CD8-positive, alpha-beta memory T cell (primary cell): ENCODE results near the gene NPHS1. TPM values are rescaled to one million over a fixed set of nuclear protein-coding genes. Genes with fewer than 3 reads are reported as not detected.
A peak's percentile ranks its signal among the peaks of the same experiment; 100 is the strongest.
"Not testable (repeated sequence)": the region's sequence is repeated elsewhere in the genome, so short reads cannot be mapped to it uniquely, and the experiment has no call there.

Source experiments
- CTCF ChIA-PET: fragments of 350-600 bp; sonication (Branson Sonifier 250); formaldehyde crosslinking; loops from one replicate; lab custom pipeline; 2021; ENCODE audit warnings: antibody characterized with exemption; lab: Charles Lee
- POLR2A ChIA-PET: fragments of 350-600 bp; sonication (Branson Sonifier 250); formaldehyde crosslinking; loops from one replicate; lab custom pipeline; 2021; ENCODE audit warnings: antibody characterized with exemption; lab: Charles Lee
- DNase-seq, 5 donors: peaks; one replicate each; pipeline versions ENCODE4 v3.0.0 to v3.0.0-alpha.2; 2020 to 2022; ENCODE audit warnings: mixed read lengths in 1 of 5
- H3K27ac ChIP-seq: one replicate; pipeline ENCODE4 v1.7.0; 2013; ENCODE audit warnings: low read depth, mild to moderate bottlenecking, low read length, moderate library complexity
- H3K27me3 ChIP-seq: 2 replicates; pipeline ENCODE4 v1.7.0; 2013; ENCODE audit warnings: low read length, mild to moderate bottlenecking; ENCODE audit not compliant: insufficient read depth, poor library complexity, severe bottlenecking
- H3K36me3 ChIP-seq: 2 replicates; pipeline ENCODE4 v1.7.0; 2013; ENCODE audit warnings: mild to moderate bottlenecking, low read length, moderate library complexity; ENCODE audit not compliant: insufficient read depth
- H3K4me1 ChIP-seq: 2 replicates; pipeline ENCODE4 v1.7.0; 2013; ENCODE audit warnings: mild to moderate bottlenecking, low read length, moderate library complexity; ENCODE audit not compliant: insufficient read depth
- H3K4me3 ChIP-seq: 2 replicates; pipeline ENCODE4 v1.7.0; 2013; ENCODE audit warnings: mild to moderate bottlenecking, low read length
- H3K9me3 ChIP-seq: 2 replicates; pipeline ENCODE4 v1.7.0; 2013; ENCODE audit warnings: mild to moderate bottlenecking, low read length
- H3K27ac Mint-ChIP-seq, 8 donors: one replicate each; pipeline ENCODE4 v1.8.0; 2020 to 2021; ENCODE audit warnings: mixed read lengths in 8 of 8, mild to moderate bottlenecking in 6 of 8, inconsistent platforms in 3 of 8, moderate library complexity in 3 of 8
- H3K27me3 Mint-ChIP-seq, 2 donors: one replicate each; pipeline ENCODE4 v1.8.0; 2020 to 2021; ENCODE audit warnings: mixed read lengths in 2 of 2, mild to moderate bottlenecking in 1 of 2, moderate library complexity in 1 of 2
- H3K36me3 Mint-ChIP-seq, 3 donors: one replicate each; pipeline ENCODE4 v1.8.0; 2020 to 2021; ENCODE audit warnings: mixed read lengths in 3 of 3, inconsistent platforms in 1 of 3, mild to moderate bottlenecking in 1 of 3
- H3K4me1 Mint-ChIP-seq, 3 donors: one replicate each; pipeline ENCODE4 v1.8.0; 2020 to 2021; ENCODE audit warnings: mixed read lengths in 3 of 3, inconsistent platforms in 1 of 3, mild to moderate bottlenecking in 1 of 3
- H3K4me3 Mint-ChIP-seq, 7 donors: one replicate each; pipeline ENCODE4 v1.8.0; 2020 to 2021; ENCODE audit warnings: mixed read lengths in 7 of 7, mild to moderate bottlenecking in 6 of 7, moderate library complexity in 4 of 7, inconsistent platforms in 2 of 7
- H3K9me3 Mint-ChIP-seq, 5 donors: one replicate each; pipeline ENCODE4 v1.8.0; 2020 to 2022; ENCODE audit warnings: mixed read lengths in 5 of 5, mild to moderate bottlenecking in 3 of 5, moderate library complexity in 2 of 5, inconsistent platforms in 1 of 5
- polyA plus RNA-seq: library from polyadenylated mRNA; unstranded; fragments of 300-500 nt; fragmentation: Illumina TruSeq; gene quantifications from one replicate; pipeline ENCODE4 v1.2.3, GENCODE V29; 2021
- total RNA-seq, 2 experiments: library from RNA; stranded (reverse); gene quantifications; one replicate each; pipeline ENCODE4 v1.2.3, GENCODE V29; 2021

The NPHS1 gene
- total and polyA plus RNA-seq, 3 experiments from 2014 or later, result not detected

DNA sequence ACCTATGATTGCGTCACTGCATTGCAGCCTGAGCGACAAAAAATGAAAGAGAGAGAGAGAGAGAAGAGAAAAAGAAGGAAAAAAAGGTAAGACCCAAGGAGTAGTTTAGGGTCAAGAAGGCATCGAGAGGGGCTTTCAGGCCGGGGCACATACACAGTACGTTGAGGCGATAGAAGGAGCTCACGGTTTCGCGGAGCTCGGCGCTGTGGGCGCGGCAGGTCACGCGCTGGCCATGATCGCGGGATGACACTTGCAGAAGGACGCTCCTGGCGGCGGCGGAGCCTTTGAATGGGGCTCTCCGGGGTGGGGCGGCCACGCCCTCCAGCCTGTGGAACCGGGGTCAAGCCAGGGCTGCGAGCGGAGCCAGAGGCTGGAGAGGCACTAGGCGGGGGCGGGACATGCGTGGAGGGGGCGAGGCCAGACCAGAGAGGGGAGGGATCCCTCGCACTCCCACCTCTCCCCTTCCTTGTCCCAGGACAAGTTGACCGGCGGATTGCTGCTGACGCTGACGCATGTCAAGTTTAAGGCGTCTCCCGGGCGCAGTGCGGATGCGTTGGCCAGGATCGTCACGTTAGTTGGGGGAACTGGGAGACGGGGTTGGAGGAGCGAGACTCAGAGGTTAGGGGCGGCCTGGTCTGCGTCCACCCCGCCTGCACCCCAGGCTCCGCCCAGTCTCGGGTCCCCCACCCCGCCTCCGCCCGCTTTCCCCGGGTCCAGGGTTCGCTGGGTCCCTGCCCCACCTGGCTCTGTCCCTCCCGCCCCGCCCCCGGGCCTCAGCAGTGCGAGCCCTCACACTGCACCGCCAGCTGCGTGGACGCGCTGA is 6.9 kb downstream of the NPHS1 start:
- Histone ChIP-seq H3K27ac (no peak overlapping the region), H3K9me3 (no peaks in the 10 kb centered on the region), H3K4me1 (no peaks in the 10 kb centered on the region), H3K36me3 (no peaks in the 10 kb centered on the region), H3K27me3 (peaks cover 32% of the 10 kb centered on the region), H3K4me3 (no peak overlapping the region)
- ChIA-PET POLR2A (no interaction called here), CTCF (no interaction called here)
- peak overlapping the region; percentile 23 to 89 (median 70) for H3K4me3 Mint-ChIP-seq
- H3K27me3 Mint-ChIP-seq, result peaks cover 49 to 60% of the 10 kb centered on the region in 2 donors
- peaks cover 16 to 24% (median 21%) of the 10 kb centered on the region in 3 donors for H3K4me1 Mint-ChIP-seq
- H3K36me3 Mint-ChIP-seq, result peaks cover 0 to 6% (median 3%) of the 10 kb centered on the region in 3 donors
- DNase-seq, result no peak
- peak overlapping the region in 1 of 8 donors; percentile 49 for H3K27ac Mint-ChIP-seq
- peaks cover 0 to 11% (median 3%) of the 10 kb centered on the region in 5 donors for H3K9me3 Mint-ChIP-seq

DNA sequence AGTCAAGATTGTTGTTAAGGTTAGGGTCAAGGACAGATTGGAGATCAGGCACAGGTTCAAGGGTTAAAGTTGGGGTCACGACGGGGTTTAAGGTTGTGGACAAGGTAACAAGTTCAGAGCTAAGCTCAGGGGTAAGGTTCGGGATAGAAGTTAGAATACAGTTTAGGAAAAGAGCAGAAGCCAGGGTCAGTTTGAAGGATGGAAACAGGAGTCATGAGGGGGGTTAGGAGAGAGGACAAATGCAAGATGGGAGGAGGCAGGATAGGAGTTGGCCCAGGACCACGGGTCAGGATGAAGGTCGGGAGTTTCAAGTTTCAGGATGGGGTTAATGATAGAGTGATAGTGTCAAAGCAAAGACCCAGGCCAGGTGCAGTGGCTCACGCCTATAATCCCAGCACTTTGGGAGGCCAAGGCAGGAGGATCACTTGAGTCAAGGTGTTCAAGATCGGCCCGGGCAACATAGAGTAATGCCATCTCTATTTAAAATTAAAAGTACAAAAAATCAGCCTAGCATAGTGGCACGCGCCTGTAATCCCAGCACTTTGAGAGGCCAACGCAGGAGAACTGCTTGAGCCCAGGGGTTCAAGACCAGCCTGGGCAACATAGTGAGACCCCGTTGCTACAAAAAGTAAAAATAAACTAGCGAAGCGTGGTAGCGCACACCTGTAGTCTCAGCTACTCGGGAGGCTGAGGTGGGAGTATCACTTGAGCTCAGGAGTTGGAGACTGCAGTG is 7.7 kb downstream of the NPHS1 start:
- no peak overlapping the region for H3K27ac ChIP-seq
- Mint-ChIP-seq H3K4me1 (peaks cover 16 to 24% (median 21%) of the 10 kb centered on the region in 3 donors), H3K27me3 (peaks cover 49 to 60% of the 10 kb centered on the region in 2 donors), H3K27ac (peak overlapping the region in 1 of 8 donors; percentile 49), H3K9me3 (peaks cover 0 to 12% (median 3%) of the 10 kb centered on the region in 5 donors), H3K4me3 (peak overlapping the region; percentile 23 to 89 (median 70)), H3K36me3 (peaks cover 0 to 6% (median 3%) of the 10 kb centered on the region in 3 donors)
- peaks cover 32% of the 10 kb centered on the region for H3K27me3 ChIP-seq
- H3K4me1 ChIP-seq, result no peaks in the 10 kb centered on the region
- ChIA-PET CTCF (no interaction called here), POLR2A (no interaction called here)
- no peaks in the 10 kb centered on the region for H3K36me3 ChIP-seq
- H3K9me3 ChIP-seq, result no peaks in the 10 kb centered on the region
- no peak overlapping the region for H3K4me3 ChIP-seq
- DNase-seq, result no peak

DNA sequence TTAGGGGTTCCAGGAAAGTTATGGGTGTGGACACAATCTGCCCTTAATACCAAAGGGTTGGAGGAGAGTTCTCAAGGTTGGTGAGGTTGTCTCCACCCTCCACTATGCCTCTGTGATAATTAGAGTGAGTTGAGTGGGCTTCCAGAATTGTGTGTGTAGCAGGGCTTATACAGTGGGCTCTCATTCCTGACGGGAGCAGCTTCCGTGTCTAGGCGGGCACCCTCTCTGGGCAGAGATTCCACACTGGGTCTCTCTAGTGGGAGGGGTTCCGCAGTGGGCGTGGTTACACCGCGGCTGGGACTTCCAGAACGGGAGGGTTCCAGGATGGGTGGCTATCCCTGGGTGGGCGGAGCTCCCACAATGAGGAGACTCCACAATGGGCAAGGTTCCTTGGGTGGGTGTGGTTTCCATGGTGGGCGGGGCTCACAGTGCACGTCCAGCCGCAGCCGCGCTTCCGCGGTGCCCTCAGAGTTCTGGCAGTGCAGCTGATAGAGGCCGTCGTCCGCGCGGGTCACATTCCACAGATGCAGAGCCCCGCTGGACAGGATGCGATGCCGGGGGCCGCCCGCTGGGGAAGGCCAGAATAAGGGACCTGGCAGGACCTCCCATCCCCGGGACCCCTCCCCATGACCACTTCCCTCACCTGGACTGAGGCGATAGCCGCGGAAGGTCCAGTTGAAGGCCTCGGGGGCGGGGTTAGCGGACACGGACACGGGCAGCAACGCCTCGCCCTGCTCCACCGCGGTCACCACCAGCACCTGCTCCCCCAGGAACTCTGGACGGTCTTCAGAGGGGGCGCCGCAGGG is 8.4 kb downstream of the NPHS1 start:
- peaks cover 32% of the 10 kb centered on the region for H3K27me3 ChIP-seq
- Mint-ChIP-seq H3K27ac (no peak overlapping the region), H3K4me1 (peaks cover 16 to 24% (median 21%) of the 10 kb centered on the region in 3 donors), H3K36me3 (peaks cover 0 to 6% (median 3%) of the 10 kb centered on the region in 3 donors), H3K27me3 (peaks cover 49 to 57% of the 10 kb centered on the region in 2 donors), H3K9me3 (peaks cover 3 to 15% (median 6%) of the 10 kb centered on the region in 5 donors), H3K4me3 (peak overlapping the region in 3 of 7 donors; percentile 11 to 57 (median 21))
- no peak overlapping the region for H3K4me3 ChIP-seq
- ChIA-PET CTCF (no interaction called here), POLR2A (no interaction called here)
- no peak for DNase-seq
- no peak overlapping the region for H3K27ac ChIP-seq
- H3K9me3 ChIP-seq, result no peaks in the 10 kb centered on the region
- H3K4me1 ChIP-seq, result no peaks in the 10 kb centered on the region
- no peaks in the 10 kb centered on the region for H3K36me3 ChIP-seq

DNA sequence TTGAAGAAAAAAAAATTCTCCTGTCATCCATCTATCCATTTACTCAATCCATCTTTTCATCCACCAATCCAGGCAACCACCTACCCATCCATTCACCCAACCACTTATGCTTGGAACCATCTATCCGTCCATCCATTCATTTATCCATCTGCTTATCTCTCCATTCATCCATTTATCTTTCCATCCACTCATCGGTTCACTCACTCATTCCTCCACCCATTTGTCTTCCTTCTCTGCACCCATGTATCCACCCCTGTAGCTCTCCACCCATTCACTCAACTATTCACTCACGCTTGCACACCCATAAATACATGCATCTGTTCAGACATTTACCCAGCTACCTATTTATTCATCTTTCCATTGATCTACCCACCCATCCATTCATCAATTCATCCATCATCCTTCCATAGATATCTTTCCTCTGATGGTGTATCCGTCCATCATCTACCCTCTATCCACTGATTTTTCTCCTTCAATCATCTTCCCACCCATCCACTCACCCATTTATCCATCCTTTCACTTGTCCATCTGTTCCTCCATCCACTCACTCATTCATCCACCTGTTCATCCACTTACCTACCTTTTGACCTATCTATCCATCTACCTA is 9.5 kb downstream of the NPHS1 start:
- Mint-ChIP-seq H3K27ac (no peak overlapping the region), H3K4me3 (no peak overlapping the region), H3K9me3 (peaks cover 5 to 15% (median 7%) of the 10 kb centered on the region in 5 donors), H3K27me3 (peaks cover 41 to 49% of the 10 kb centered on the region in 2 donors), H3K36me3 (peaks cover 0 to 6% (median 3%) of the 10 kb centered on the region in 3 donors), H3K4me1 (peaks cover 16 to 24% (median 21%) of the 10 kb centered on the region in 3 donors)
- peaks cover 29% of the 10 kb centered on the region for H3K27me3 ChIP-seq
- no peaks in the 10 kb centered on the region for H3K4me1 ChIP-seq
- POLR2A ChIA-PET, result no interaction called here
- H3K9me3 ChIP-seq, result no peaks in the 10 kb centered on the region
- no peak overlapping the region for H3K4me3 ChIP-seq
- H3K36me3 ChIP-seq, result no peaks in the 10 kb centered on the region
- CTCF ChIA-PET, result no interaction called here
- no peak for DNase-seq
- H3K27ac ChIP-seq, result no peak overlapping the region

DNA sequence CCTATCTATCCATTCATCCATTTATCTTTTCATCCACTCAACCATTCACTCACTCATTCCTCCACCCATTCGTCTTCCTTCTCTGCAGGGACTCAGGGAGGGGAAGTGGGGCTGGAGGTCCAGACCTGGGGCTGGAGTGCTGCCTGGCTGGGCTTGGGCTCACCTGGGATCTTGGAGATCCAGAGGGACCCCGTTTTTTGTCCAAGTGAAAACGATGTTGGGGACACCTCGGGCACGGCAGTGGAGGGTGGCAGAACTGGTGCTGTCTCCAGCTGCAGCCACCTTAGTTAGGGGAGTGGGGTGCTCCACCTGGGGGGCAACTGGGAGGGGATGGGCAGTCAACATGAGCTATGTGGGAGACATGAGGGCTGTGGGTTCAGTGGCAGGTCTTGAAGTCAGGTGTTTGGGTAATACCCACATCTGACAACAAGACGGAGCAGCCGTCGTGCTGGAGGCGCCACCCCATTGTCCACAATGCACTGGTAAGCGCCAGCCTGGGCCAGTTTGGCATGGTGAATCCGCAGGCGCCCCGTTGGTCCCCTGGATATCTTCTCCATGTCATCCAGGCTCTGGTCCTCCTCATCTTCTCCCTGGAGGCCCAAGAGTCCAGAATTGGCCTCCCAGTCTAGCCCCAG is 10.2 kb downstream of the NPHS1 start:
- Histone ChIP-seq H3K36me3 (no peaks in the 10 kb centered on the region), H3K27me3 (peaks cover 27% of the 10 kb centered on the region), H3K4me1 (no peaks in the 10 kb centered on the region), H3K27ac (no peak overlapping the region), H3K4me3 (no peak overlapping the region), H3K9me3 (no peaks in the 10 kb centered on the region)
- H3K36me3 Mint-ChIP-seq, result peaks cover 0 to 6% (median 3%) of the 10 kb centered on the region in 3 donors
- ChIA-PET CTCF (no interaction called here), POLR2A (no interaction called here)
- peaks cover 5 to 15% (median 7%) of the 10 kb centered on the region in 5 donors for H3K9me3 Mint-ChIP-seq
- H3K27ac Mint-ChIP-seq, result peak overlapping the region in 1 of 8 donors; percentile 1
- peaks cover 41 to 53% of the 10 kb centered on the region in 2 donors for H3K27me3 Mint-ChIP-seq
- no peak overlapping the region for H3K4me3 Mint-ChIP-seq
- H3K4me1 Mint-ChIP-seq, result peaks cover 16 to 24% (median 21%) of the 10 kb centered on the region in 3 donors
- no peak for DNase-seq

DNA sequence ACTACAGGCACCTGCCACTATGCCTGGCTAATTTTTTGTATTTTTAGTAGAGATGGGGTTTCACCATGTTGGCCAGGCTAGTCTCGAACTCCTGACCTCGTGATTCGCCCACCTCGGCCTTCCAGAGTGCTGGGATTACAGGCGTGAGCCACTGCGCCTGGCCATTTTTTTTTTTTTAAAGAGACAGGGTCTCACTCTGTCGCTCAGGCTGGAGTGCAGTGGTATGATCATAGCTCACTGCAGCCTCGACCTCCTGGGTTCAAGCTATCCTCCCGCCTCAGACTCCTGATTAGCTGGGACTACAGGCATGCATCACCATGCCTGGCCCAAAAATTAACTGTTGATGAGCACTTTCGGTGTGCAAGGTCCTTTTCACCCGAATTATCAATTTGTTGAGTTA is 16.2 kb downstream of the NPHS1 start:
- peaks cover 18 to 43% of the 10 kb centered on the region in 2 donors for H3K27me3 Mint-ChIP-seq
- H3K36me3 ChIP-seq, H3K27me3 ChIP-seq, H3K9me3 ChIP-seq, H3K9me3 Mint-ChIP-seq, CTCF ChIA-PET, POLR2A ChIA-PET, H3K36me3 Mint-ChIP-seq, H3K4me3 ChIP-seq, H3K4me3 Mint-ChIP-seq, DNase-seq, H3K27ac ChIP-seq, H3K4me1 ChIP-seq, H3K4me1 Mint-ChIP-seq, H3K27ac Mint-ChIP-seq: not testable (repeated sequence)

DNA sequence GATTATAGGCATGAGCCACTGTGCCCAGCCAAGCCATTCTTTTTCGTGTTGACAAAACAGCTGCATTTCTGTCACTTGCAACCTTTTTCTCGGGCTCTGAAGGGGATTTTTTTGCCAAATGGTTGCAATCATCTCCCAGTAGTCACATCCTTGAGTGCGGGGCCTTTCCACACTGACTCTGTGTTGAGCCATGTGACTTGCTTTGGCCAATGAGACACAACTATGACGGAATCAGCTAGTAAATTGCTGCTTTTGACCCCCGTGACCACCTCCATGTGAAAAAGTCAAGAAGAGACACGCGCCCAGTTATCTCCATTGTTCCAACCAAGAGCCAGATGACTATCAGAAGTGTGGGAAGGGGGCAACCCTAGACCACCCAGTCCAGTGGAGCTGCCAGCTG is 18.3 kb downstream of the NPHS1 start:
- H3K36me3 ChIP-seq, result no peaks in the 10 kb centered on the region
- no peak overlapping the region for H3K27ac ChIP-seq
- DNase-seq, result no peak
- peaks cover 2 to 3% (median 2%) of the 10 kb centered on the region in 5 donors for H3K9me3 Mint-ChIP-seq
- H3K27me3 Mint-ChIP-seq, result peaks cover 18 to 49% of the 10 kb centered on the region in 2 donors
- H3K4me1 Mint-ChIP-seq, result no peaks in the 10 kb centered on the region
- ChIA-PET POLR2A (no interaction called here), CTCF (no interaction called here)
- H3K4me3 ChIP-seq, result no peak overlapping the region
- no peaks in the 10 kb centered on the region for H3K27me3 ChIP-seq
- no peak overlapping the region for H3K27ac Mint-ChIP-seq
- no peaks in the 10 kb centered on the region for H3K36me3 Mint-ChIP-seq
- no peak overlapping the region for H3K4me3 Mint-ChIP-seq
- no peaks in the 10 kb centered on the region for H3K4me1 ChIP-seq
- H3K9me3 ChIP-seq, result no peaks in the 10 kb centered on the region
